H1 (cell line): ENCODE data around the gene SIK3.

ENCODE experiments used
- BACH1 ChIP-seq: IDR thresholded peaks from 2 replicates; pipeline ENCODE4 v1.6.1; 2012; ENCODE audit warnings: low read length, improper control_type of control experiment
- CREB1 ChIP-seq: IDR thresholded peaks from 2 replicates; pipeline ENCODE4 v1.6.1; 2012; ENCODE audit warnings: inconsistent platforms
- CTCF ChIP-seq, 3 experiments: IDR thresholded peaks; 1 replicate in 2 of 3; 2 replicates in 1 of 3; pipeline versions ENCODE4 v1.5.1 to v1.6.1; 2011; ENCODE audit warnings: low read length in 3 of 3, mild to moderate bottlenecking in 3 of 3, inconsistent platforms in 2 of 3, low read depth in 1 of 3, moderate library complexity in 1 of 3; ENCODE audit not compliant: insufficient read depth in 1 of 3; ENCODE audit errors: control extremely low read depth in 1 of 3
- EZH2 ChIP-seq: fragments of 200-600 bp; sonication (generic); IDR thresholded peaks from 2 replicates; pipeline ENCODE4 v1.7.1; 2012; ENCODE audit warnings: low read depth, mild to moderate bottlenecking, moderate library complexity, low read length, inconsistent platforms; ENCODE audit not compliant: severe bottlenecking
- HDAC2 ChIP-seq, 2 experiments: fragments of 300-600 bp in 1 of 2; sonication (generic) in 1 of 2; IDR thresholded peaks; 2 replicates each; pipeline ENCODE4 v1.6.1; 2011 to 2012; ENCODE audit warnings: low read depth in 2 of 2, low read length in 2 of 2, mild to moderate bottlenecking in 2 of 2, moderate library complexity in 2 of 2, borderline replicate concordance in 1 of 2, inconsistent platforms in 1 of 2
- POLR2A ChIP-seq, 2 experiments: IDR thresholded peaks; 1 replicate in 1 of 2; 2 replicates in 1 of 2; pipeline ENCODE4 v1.6.1; 2011; ENCODE audit warnings: low read depth in 2 of 2, low read length in 2 of 2, mild to moderate bottlenecking in 2 of 2; ENCODE audit errors: control extremely low read depth in 1 of 2
- RAD21 ChIP-seq, 2 experiments: IDR thresholded peaks in 1 of 2; conservative IDR thresholded peaks in 1 of 2; 2 replicates each; pipeline ENCODE4 v1.6.1; 2011; ENCODE audit warnings: low read depth in 2 of 2, low read length in 2 of 2, improper control_type of control experiment in 1 of 2, inconsistent platforms in 1 of 2, mild to moderate bottlenecking in 1 of 2, moderate library complexity in 1 of 2
- SP2 ChIP-seq: IDR thresholded peaks from 2 replicates; pipeline ENCODE4 v1.6.1; 2012; ENCODE audit warnings: mild to moderate bottlenecking, low read length, inconsistent platforms
- TAF1 ChIP-seq: IDR thresholded peaks from 2 replicates; pipeline ENCODE4 v1.6.1; 2011; ENCODE audit warnings: mild to moderate bottlenecking, low read depth, low read length
- TEAD4 ChIP-seq: IDR thresholded peaks from 2 replicates; pipeline ENCODE4 v1.6.1; 2012; ENCODE audit warnings: low read depth, low read length, inconsistent platforms, mixed read lengths

DNA sequence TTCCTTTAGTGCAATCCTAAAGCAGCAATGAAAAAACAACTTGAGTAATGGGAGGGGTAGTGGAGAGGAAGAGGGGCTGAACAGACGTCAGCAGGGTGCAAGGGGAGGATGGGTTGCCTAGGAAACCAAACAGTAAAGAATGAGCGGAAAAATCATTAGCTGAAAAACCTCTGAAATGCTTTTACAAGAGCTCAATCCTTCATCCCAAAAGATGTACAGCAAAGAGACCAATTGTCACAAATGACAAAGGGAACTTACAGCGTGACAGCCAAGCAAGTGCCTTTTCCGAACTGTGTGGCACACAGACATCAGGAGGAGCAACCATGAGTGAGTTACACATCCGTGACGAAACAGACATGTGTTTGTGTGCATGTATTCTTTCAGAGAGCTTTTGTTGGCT, 104.6 kb downstream of the SIK3 start:
- TF ChIP-seq CTCF (IDR thresholded peaks at IDR 0.05; ENCODE audit: control extremely low read depth in 1 of 3, insufficient read depth in 1 of 3, low read depth in 1 of 3, low read length in 3 of 3) = no peak
- TF ChIP-seq POLR2A (IDR thresholded peaks at IDR 0.05; ENCODE audit: control extremely low read depth in 1 of 2, low read depth in 2 of 2, low read length in 2 of 2) = no peak
- no peak for TF ChIP-seq BACH1
- TF ChIP-seq HDAC2 (IDR thresholded peaks at IDR 0.05; ENCODE audit: borderline replicate concordance in 1 of 2, low read depth in 2 of 2, low read length in 2 of 2) = no peak
- TF ChIP-seq CREB1 = no peak
- no peak for TF ChIP-seq TAF1
- no peak for TF ChIP-seq TEAD4
- TF ChIP-seq SP2 = no peak
- no peak for TF ChIP-seq EZH2
- no peak for TF ChIP-seq RAD21 (IDR thresholded peaks at IDR 0.05 in 1 of 2, conservative IDR thresholded peaks at IDR 0.05 in 1 of 2; ENCODE audit: low read depth in 2 of 2, low read length in 2 of 2)
